H1 (cell line): ENCODE data around the gene HSPA1B. TPM values are rescaled to one million over a fixed set of nuclear protein-coding genes. Genes with fewer than 3 reads are reported as not detected.

ENCODE experiments used
- polyA plus RNA-seq, 7 experiments: library from polyadenylated mRNA; depleted of rRNA in 3 of 7; stranded (reverse) in 5 of 7; unstranded in 2 of 7; fragments of >200 nt in 5 of 7; fragments of 200-250 nt in 2 of 7; gene quantifications; 1 replicate in 5 of 7; 2 replicates in 1 of 7; 4 replicates in 1 of 7; pipeline versions ENCODE4 v1.2.1 to v1.2.3, GENCODE V29; 2011 to 2013; ENCODE audit warnings: missing spikeins in 2 of 7, mixed read lengths in 2 of 7
- total RNA-seq: library from RNA; stranded (reverse); fragmentation: NEBNext Ultra II Directional; extraction: Animal tissue kit (Norgen Biotek cat#: 25700); gene quantifications from 2 replicates; pipeline ENCODE4 v1.2.1, GENCODE V29; 2021
- TF ChIP-seq, protein P1 (sequence below): IDR thresholded peaks from 2 replicates; pipeline ENCODE4 v1.6.1; 2012; ENCODE audit warnings: inconsistent platforms

Gene HSPA1B
- total and polyA plus RNA-seq, 2 of the 8 experiments (the other 6 are each of a cell fraction or from before 2014, with no cell fraction given): 36.6 to 76.6 TPM

DNA sequence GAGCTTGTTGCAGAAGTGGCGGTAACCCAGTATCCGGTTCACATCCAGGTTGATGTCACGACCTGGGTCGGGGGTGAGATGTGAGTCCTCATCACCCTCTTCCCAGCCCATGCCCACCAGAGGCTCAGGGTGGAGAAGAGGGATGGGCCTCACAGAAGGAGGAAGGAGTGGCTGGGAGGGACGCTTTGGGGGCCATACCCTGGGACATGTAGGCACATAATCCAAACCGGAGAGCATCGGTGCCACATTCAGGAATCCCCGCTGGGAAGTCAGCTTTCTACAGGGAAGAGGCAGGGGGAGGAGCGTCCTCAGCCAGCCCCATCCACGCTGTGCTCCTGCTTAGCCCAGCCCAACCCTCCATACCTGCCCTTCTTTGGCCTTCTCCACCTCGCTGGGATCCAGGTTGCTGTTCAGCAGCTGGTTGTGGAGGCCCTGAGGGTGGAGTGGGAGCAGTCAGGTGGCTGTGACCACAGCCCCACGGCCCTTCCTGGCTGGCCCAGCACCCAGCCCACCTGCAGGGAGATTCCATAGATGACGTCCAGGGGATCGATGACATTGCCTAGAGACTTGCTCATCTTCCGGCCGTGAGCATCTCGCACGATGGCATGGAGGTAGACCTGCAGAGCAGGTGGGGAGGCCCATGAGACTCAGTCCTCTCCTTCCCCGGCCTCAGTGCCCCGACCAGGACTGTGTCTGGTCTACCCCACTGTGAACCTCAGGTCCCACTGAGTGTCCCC is 46.9 kb upstream of the HSPA1B start (continued):
- TF ChIP-seq, protein P1, sequence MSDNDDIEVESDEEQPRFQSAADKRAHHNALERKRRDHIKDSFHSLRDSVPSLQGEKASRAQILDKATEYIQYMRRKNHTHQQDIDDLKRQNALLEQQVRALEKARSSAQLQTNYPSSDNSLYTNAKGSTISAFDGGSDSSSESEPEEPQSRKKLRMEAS: no peak
